Fibroblast of lung (primary cell): Measurements from ENCODE around the gene PPP2R3B. TPM values are rescaled to one million over a fixed set of nuclear protein-coding genes. Genes with fewer than 3 reads are reported as not detected.

Experiments
- DNase-seq, 2 donors: peaks; one replicate each; pipeline versions ENCODE4 v3.0.0 to v3.0.0-alpha.2; 2010; ENCODE audit warnings: low read depth in 2 of 2
- H2AFZ ChIP-seq: 2 replicates; pipeline ENCODE4 v1.5.1; 2012; ENCODE audit warnings: low read length, control low read depth, inconsistent platforms
- H3K27ac ChIP-seq: 2 replicates; pipeline ENCODE4 v1.5.1; 2011; ENCODE audit warnings: low read length, control low read depth; ENCODE audit not compliant: insufficient read depth
- H3K27me3 ChIP-seq: 2 replicates; pipeline ENCODE4 v1.5.1; 2011; ENCODE audit warnings: mild to moderate bottlenecking, low read length; ENCODE audit not compliant: control insufficient read depth, insufficient read depth
- H3K36me3 ChIP-seq: 2 replicates; pipeline ENCODE4 v1.5.1; 2011; ENCODE audit warnings: low read length; ENCODE audit not compliant: control insufficient read depth, insufficient read depth
- H3K4me1 ChIP-seq: 2 replicates; pipeline ENCODE4 v1.5.1; 2011; ENCODE audit warnings: low read length; ENCODE audit not compliant: control insufficient read depth, insufficient read depth; ENCODE audit errors: extremely low read depth
- H3K4me2 ChIP-seq: 2 replicates; pipeline ENCODE4 v1.5.1; 2011; ENCODE audit warnings: low read length, control low read depth; ENCODE audit not compliant: insufficient read depth; ENCODE audit errors: extremely low read depth
- H3K4me3 ChIP-seq, 4 experiments: fragments of 200-600 bp in 1 of 4; sonication (generic) in 1 of 4; replicated peaks in 1 of 4; 2 replicates each; pipeline ENCODE4 v1.5.1; 2011 to 2016; ENCODE audit warnings: low read length in 4 of 4, low read depth in 3 of 4, mild to moderate bottlenecking in 3 of 4, control low read depth in 2 of 4, inconsistent platforms in 1 of 4, mixed read lengths in 1 of 4; ENCODE audit not compliant: insufficient read depth in 1 of 4; ENCODE audit errors: control extremely low read depth in 1 of 4
- H3K79me2 ChIP-seq: 2 replicates; pipeline ENCODE4 v1.5.1; 2012; ENCODE audit warnings: mild to moderate bottlenecking, low read length, inconsistent platforms; ENCODE audit not compliant: control insufficient read depth, insufficient read depth
- H3K9ac ChIP-seq: 2 replicates; pipeline ENCODE4 v1.5.1; 2011; ENCODE audit warnings: mild to moderate bottlenecking, low read length, control low read depth; ENCODE audit not compliant: insufficient read depth
- H3K9me3 ChIP-seq: 2 replicates; pipeline ENCODE4 v1.5.1; 2012; ENCODE audit warnings: low read depth, low read length; ENCODE audit not compliant: control insufficient read depth, insufficient read depth
- H4K20me1 ChIP-seq: 2 replicates; pipeline ENCODE4 v1.5.1; 2011; ENCODE audit warnings: low read length; ENCODE audit not compliant: control insufficient read depth, insufficient read depth; ENCODE audit errors: extremely low read depth
- EZH2 ChIP-seq: IDR thresholded peaks from 2 replicates; pipeline ENCODE4 v1.5.1; 2012; ENCODE audit warnings: low read length, control low read depth, mild to moderate bottlenecking; ENCODE audit errors: missing control alignments
- polyA plus RNA-seq, 2 donors: library from polyadenylated mRNA; depleted of rRNA in 1 of 2; stranded (reverse) in 1 of 2; unstranded in 1 of 2; fragments of >200 nt; gene quantifications; 2 replicates each; pipeline ENCODE4 v1.2.1, GENCODE V29; 2011 to 2012; ENCODE audit warnings: missing spikeins in 1 of 2
- total RNA-seq: library from RNA; depleted of rRNA; stranded (reverse); fragments of >200 nt; gene quantifications from 2 replicates; pipeline ENCODE4 v1.2.1, GENCODE V29; 2014
- TF ChIP-seq, protein P1 (sequence below), 2 donors: IDR thresholded peaks in 1 of 2; conservative IDR thresholded peaks in 1 of 2; 1 replicate in 1 of 2; 2 replicates in 1 of 2; pipeline ENCODE4 v1.5.1; 2011 to 2012; ENCODE audit warnings: low read length in 2 of 2, control low read depth in 1 of 2, inconsistent platforms in 1 of 2, low read depth in 1 of 2, mild to moderate bottlenecking in 1 of 2

PPP2R3B gene
- total and polyA plus RNA-seq, 2 donors (not counting 1 experiment from before 2014, with no cell fraction given), result 3.2 to 14.7 TPM

DNA sequence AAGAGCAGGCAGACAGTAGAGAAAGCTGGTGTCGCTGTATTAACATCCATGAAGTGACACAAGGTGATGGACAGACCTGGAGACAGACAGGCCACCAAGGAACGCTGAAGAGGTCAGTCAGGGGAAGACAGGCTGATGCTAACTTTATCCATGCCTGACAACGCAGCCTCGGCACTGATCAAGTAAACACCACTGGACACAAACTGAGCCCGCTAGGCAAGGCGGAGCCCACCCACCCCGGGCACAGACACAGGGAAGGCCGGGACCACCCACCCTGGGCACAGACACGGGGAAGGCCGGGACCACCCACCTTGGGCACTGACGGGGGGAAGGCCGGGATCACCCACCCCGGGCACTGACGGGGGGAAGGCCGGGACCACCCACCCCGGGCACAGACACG, 18.8 kb downstream of the PPP2R3B start:
- no peaks in the 10 kb centered on the region for H4K20me1 ChIP-seq
- H3K9ac ChIP-seq, result no peak overlapping the region
- H3K4me2 ChIP-seq, result no peak overlapping the region
- no peaks in the 10 kb centered on the region for H3K79me2 ChIP-seq
- no peaks in the 10 kb centered on the region for H3K9me3 ChIP-seq
- no peak overlapping the region for H3K27ac ChIP-seq
- peaks cover 1% of the 10 kb centered on the region for H3K27me3 ChIP-seq
- no peaks in the 10 kb centered on the region for H3K4me1 ChIP-seq
- no peak overlapping the region for H2AFZ ChIP-seq
- H3K36me3 ChIP-seq, result no peaks in the 10 kb centered on the region
- no peak overlapping the region for H3K4me3 ChIP-seq
- DNase-seq, result no peak
- TF ChIP-seq, protein P1, sequence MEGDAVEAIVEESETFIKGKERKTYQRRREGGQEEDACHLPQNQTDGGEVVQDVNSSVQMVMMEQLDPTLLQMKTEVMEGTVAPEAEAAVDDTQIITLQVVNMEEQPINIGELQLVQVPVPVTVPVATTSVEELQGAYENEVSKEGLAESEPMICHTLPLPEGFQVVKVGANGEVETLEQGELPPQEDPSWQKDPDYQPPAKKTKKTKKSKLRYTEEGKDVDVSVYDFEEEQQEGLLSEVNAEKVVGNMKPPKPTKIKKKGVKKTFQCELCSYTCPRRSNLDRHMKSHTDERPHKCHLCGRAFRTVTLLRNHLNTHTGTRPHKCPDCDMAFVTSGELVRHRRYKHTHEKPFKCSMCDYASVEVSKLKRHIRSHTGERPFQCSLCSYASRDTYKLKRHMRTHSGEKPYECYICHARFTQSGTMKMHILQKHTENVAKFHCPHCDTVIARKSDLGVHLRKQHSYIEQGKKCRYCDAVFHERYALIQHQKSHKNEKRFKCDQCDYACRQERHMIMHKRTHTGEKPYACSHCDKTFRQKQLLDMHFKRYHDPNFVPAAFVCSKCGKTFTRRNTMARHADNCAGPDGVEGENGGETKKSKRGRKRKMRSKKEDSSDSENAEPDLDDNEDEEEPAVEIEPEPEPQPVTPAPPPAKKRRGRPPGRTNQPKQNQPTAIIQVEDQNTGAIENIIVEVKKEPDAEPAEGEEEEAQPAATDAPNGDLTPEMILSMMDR (conservative IDR thresholded peaks at IDR 0.05 in 1 of 2, IDR thresholded peaks at IDR 0.05 in 1 of 2; ENCODE audit: low read depth in 1 of 2, low read length in 2 of 2), result no peak
- no peak for TF ChIP-seq EZH2

DNA sequence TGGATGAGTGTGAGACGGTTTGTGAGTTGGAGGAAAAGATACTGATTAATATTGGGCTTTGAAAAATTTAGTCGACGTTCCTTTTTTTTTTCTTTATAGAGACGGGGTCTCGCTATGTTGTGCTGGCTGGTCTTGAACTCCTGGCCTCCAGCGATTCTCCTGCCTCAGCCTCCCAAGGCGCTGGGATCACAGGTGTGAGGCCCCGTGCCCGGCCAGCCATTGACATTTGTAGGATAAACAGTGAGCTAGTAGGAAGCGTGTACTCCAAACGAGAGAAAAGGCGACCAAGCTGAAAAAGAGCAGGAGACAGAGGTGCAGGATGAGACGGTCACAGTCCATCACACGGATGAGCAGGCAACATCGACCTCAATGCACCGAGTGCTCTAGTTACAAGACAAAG, 19.4 kb downstream of the PPP2R3B start:
- Histone ChIP-seq H3K9me3 (no peaks in the 10 kb centered on the region), H3K9ac (no peak overlapping the region), H3K27me3 (no peaks in the 10 kb centered on the region), H3K27ac (no peak overlapping the region), H3K4me1 (no peaks in the 10 kb centered on the region), H3K4me2 (no peak overlapping the region), H4K20me1 (no peaks in the 10 kb centered on the region), H3K79me2 (no peaks in the 10 kb centered on the region), H3K36me3 (no peaks in the 10 kb centered on the region), H3K4me3 (no peak overlapping the region), H2AFZ (no peak overlapping the region)
- DNase-seq, result no peak
- no peak for TF ChIP-seq EZH2
- TF ChIP-seq, protein P1 (conservative IDR thresholded peaks at IDR 0.05 in 1 of 2, IDR thresholded peaks at IDR 0.05 in 1 of 2; ENCODE audit: low read depth in 1 of 2, low read length in 2 of 2), result no peak

DNA sequence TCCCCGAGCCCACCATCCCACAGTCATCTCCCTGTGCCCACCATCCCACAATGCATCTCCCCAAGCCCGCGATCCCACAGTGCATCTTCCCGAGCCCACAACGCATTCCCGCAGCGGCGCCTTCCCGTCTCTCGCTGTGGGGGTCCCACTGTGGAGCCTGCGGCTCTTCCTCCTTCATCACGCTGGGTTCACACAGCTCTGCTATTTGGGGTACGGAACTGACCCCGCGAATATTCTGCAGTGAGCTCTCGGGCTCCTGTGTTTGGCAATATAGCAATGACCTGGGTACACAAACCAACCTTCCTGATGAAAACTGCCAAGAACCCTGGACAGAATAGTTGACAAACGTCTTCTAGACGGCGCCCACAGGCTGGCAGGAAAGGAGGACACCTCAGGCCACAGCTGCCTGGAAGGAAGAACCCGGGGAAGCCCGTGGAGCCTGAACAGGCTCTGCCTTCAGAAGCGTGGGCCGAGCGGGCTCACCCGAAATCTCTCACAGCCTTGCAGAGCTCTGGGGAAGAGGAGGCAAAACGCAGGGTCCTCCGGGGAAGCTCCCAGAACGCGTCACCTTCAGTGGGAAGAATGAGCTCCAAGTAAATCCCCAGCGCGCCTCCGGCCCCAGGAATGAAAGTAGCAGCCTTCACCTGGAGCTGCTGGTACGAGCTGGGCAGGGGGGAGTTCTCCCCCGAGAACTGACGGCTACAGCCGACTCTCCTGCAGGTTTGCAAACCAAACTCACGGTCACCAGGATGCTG, 22.9 kb downstream of the PPP2R3B start:
- no peaks in the 10 kb centered on the region for H4K20me1 ChIP-seq
- H3K9me3 ChIP-seq, result no peaks in the 10 kb centered on the region
- H3K4me2 ChIP-seq, result no peak overlapping the region
- no peak overlapping the region for H3K27ac ChIP-seq
- DNase-seq, result no peak
- no peak overlapping the region for H3K9ac ChIP-seq
- H3K36me3 ChIP-seq, result no peaks in the 10 kb centered on the region
- H3K4me1 ChIP-seq, result no peaks in the 10 kb centered on the region
- no peaks in the 10 kb centered on the region for H3K27me3 ChIP-seq
- H3K79me2 ChIP-seq, result no peaks in the 10 kb centered on the region
- H2AFZ ChIP-seq, result no peak overlapping the region
- H3K4me3 ChIP-seq, result no peak overlapping the region
- no peak for TF ChIP-seq EZH2
- TF ChIP-seq, protein P1 (conservative IDR thresholded peaks at IDR 0.05 in 1 of 2, IDR thresholded peaks at IDR 0.05 in 1 of 2; ENCODE audit: low read depth in 1 of 2, low read length in 2 of 2), result no peak
